ENCODE measurements around the gene ASXL3. TPM values are rescaled to one million over a fixed set of nuclear protein-coding genes. Genes with fewer than 3 reads are reported as not detected.
A peak's percentile ranks its signal among the peaks of the same experiment; 100 is the strongest.

The ASXL3 gene
- total RNA-seq, 1 experiment from 2014 or later, result 0.11 TPM

- H3K4me1 ChIP-seq (ENCODE audit: insufficient read depth, low read length, poor library complexity, severe bottlenecking), result no peaks in the 10 kb centered on the region
- BruUV-seq (replicated peaks), result no TSS peak
- no peaks in the 10 kb centered on the region for H3K27me3 ChIP-seq (replicated peaks; ENCODE audit: insufficient read depth, low read depth, low read length, poor library complexity)
- intact Hi-C loops (cut with micrococcal nuclease; ENCODE audit: unreplicated experiment), result loop anchor here (1.0 to 5.0 kb wide), 2 partner anchors 371 to 571 kb away; no protein-coding TSS in a partner anchor
- no peak overlapping the region for H3K27ac ChIP-seq (ENCODE audit: low read depth, low read length, poor library complexity, severe bottlenecking)
- peak; percentile 16 for DNase-seq (ENCODE audit: low spot score)
- no peaks in the 10 kb centered on the region for H3K36me3 ChIP-seq (ENCODE audit: insufficient read depth, low read length, poor library complexity, severe bottlenecking)
- TF ChIP-seq EZH2 (IDR thresholded peaks at IDR 0.05; ENCODE audit: borderline replicate concordance, low read depth, low read length, poor library complexity, severe bottlenecking), result no peak
- TF ChIP-seq CTCF (conservative IDR thresholded peaks at IDR 0.05; ENCODE audit: low read depth, low read length), result peak; percentile 65
- H3K9me3 ChIP-seq (ENCODE audit: low read depth, low read length, poor library complexity, severe bottlenecking), result no peaks in the 10 kb centered on the region
- CTCF ChIA-PET, result no interaction called here
- H3K4me3 ChIP-seq (ENCODE audit: low read depth, low read length, poor library complexity, severe bottlenecking), result no peak overlapping the region
- POLR2A ChIA-PET (ENCODE audit: low non-redundant PET), result no interaction called here
Observed at GRCh38 chr18:33751613-33752221, 173.7 kb downstream of the ASXL3 start.

- intact Hi-C loops (cut with micrococcal nuclease; ENCODE audit: unreplicated experiment), result no loop called here
- BruUV-seq (replicated peaks), result no TSS peak
- Histone ChIP-seq H3K27me3 (replicated peaks; ENCODE audit: insufficient read depth, low read depth, low read length, poor library complexity) (no peaks in the 10 kb centered on the region), H3K9me3 (ENCODE audit: low read depth, low read length, poor library complexity, severe bottlenecking) (no peaks in the 10 kb centered on the region), H3K27ac (ENCODE audit: low read depth, low read length, poor library complexity, severe bottlenecking) (no peak overlapping the region), H3K36me3 (ENCODE audit: insufficient read depth, low read length, poor library complexity, severe bottlenecking) (no peaks in the 10 kb centered on the region), H3K4me1 (ENCODE audit: insufficient read depth, low read length, poor library complexity, severe bottlenecking) (no peaks in the 10 kb centered on the region), H3K4me3 (ENCODE audit: low read depth, low read length, poor library complexity, severe bottlenecking) (no peak overlapping the region)
- TF ChIP-seq CTCF (conservative IDR thresholded peaks at IDR 0.05; ENCODE audit: low read depth, low read length), result no peak
- no peak for TF ChIP-seq EZH2 (IDR thresholded peaks at IDR 0.05; ENCODE audit: borderline replicate concordance, low read depth, low read length, poor library complexity, severe bottlenecking)
- DNase-seq (ENCODE audit: low spot score), result no peak
- ChIA-PET POLR2A (ENCODE audit: low non-redundant PET) (no interaction called here), CTCF (no interaction called here)
Observed at GRCh38 chr18:33755391-33755790, 177.4 kb downstream of the ASXL3 start.

GRCh38 chr18:33755931-33756560 is 178.0 kb downstream of the ASXL3 start:
- ChIA-PET POLR2A (ENCODE audit: low non-redundant PET) (no interaction called here), CTCF (no interaction called here)
- no peaks in the 10 kb centered on the region for H3K27me3 ChIP-seq (replicated peaks; ENCODE audit: insufficient read depth, low read depth, low read length, poor library complexity)
- TF ChIP-seq EZH2 (IDR thresholded peaks at IDR 0.05; ENCODE audit: borderline replicate concordance, low read depth, low read length, poor library complexity, severe bottlenecking), result no peak
- TF ChIP-seq CTCF (conservative IDR thresholded peaks at IDR 0.05; ENCODE audit: low read depth, low read length), result no peak
- H3K9me3 ChIP-seq (ENCODE audit: low read depth, low read length, poor library complexity, severe bottlenecking), result no peaks in the 10 kb centered on the region
- intact Hi-C loops (cut with micrococcal nuclease; ENCODE audit: unreplicated experiment), result no loop called here
- no peak overlapping the region for H3K27ac ChIP-seq (ENCODE audit: low read depth, low read length, poor library complexity, severe bottlenecking)
- no TSS peak for BruUV-seq (replicated peaks)
- H3K36me3 ChIP-seq (ENCODE audit: insufficient read depth, low read length, poor library complexity, severe bottlenecking), result no peaks in the 10 kb centered on the region
- no peak overlapping the region for H3K4me3 ChIP-seq (ENCODE audit: low read depth, low read length, poor library complexity, severe bottlenecking)
- peak; percentile 54 for DNase-seq (ENCODE audit: low spot score)
- no peaks in the 10 kb centered on the region for H3K4me1 ChIP-seq (ENCODE audit: insufficient read depth, low read length, poor library complexity, severe bottlenecking)
